ENCODE measurements around the gene CHST11.

- TF ChIP-seq CTCF (IDR thresholded peaks at IDR 0.05) (no peak), ZFX (IDR thresholded peaks at IDR 0.05; ENCODE audit: borderline replicate concordance) (no peak)
Observed at GRCh38 chr12:104799458-104799857, 342.7 kb downstream of the CHST11 start.

Measured in 22Rv1 (cell line).